Naive B cell (primary cell): ENCODE data around the gene DNAJB14. TPM values are rescaled to one million over a fixed set of nuclear protein-coding genes. Genes with fewer than 3 reads are reported as not detected.

Experiments
- ATAC-seq, 2 donors: fragments of 150-1000 bp; cut with Tn5 transposase; 2 replicates each; pipeline ENCODE4 v1.10.0; 2021; ENCODE audit warnings: low read depth in 2 of 2, mild to moderate bottlenecking in 2 of 2, moderate library complexity in 2 of 2
- DNase-seq: peaks from one replicate; pipeline ENCODE4 v3.0.0; 2022
- H3K27ac Mint-ChIP-seq, 6 donors: one replicate each; pipeline ENCODE4 v1.8.0; 2020 to 2022; ENCODE audit warnings: mild to moderate bottlenecking in 6 of 6, mixed read lengths in 6 of 6, moderate library complexity in 5 of 6, inconsistent platforms in 2 of 6
- H3K27me3 Mint-ChIP-seq, 3 donors: one replicate each; pipeline ENCODE4 v1.8.0; 2021 to 2022; ENCODE audit warnings: mixed read lengths in 3 of 3, mild to moderate bottlenecking in 1 of 3
- H3K36me3 Mint-ChIP-seq, 2 donors: one replicate each; pipeline ENCODE4 v1.8.0; 2020 to 2022; ENCODE audit warnings: mixed read lengths in 2 of 2, inconsistent platforms in 1 of 2, mild to moderate bottlenecking in 1 of 2
- H3K4me1 Mint-ChIP-seq, 3 donors: one replicate each; pipeline ENCODE4 v1.8.0; 2020 to 2022; ENCODE audit warnings: mixed read lengths in 3 of 3, inconsistent platforms in 1 of 3, mild to moderate bottlenecking in 1 of 3, moderate library complexity in 1 of 3
- H3K4me3 Mint-ChIP-seq, 8 donors: one replicate each; pipeline ENCODE4 v1.8.0; 2020 to 2022; ENCODE audit warnings: mild to moderate bottlenecking in 8 of 8, mixed read lengths in 8 of 8, moderate library complexity in 8 of 8, inconsistent platforms in 2 of 8
- H3K9me3 Mint-ChIP-seq, 7 donors: one replicate each; pipeline ENCODE4 v1.8.0; 2020 to 2022; ENCODE audit warnings: mixed read lengths in 7 of 7, mild to moderate bottlenecking in 5 of 7, inconsistent platforms in 2 of 7, moderate library complexity in 1 of 7
- polyA plus RNA-seq, 6 donors: library from polyadenylated mRNA; unstranded; fragments of 300-500 nt; fragmentation: Illumina TruSeq; gene quantifications; one replicate each; pipeline ENCODE4 v1.2.3, GENCODE V29; 2021; ENCODE audit warnings: low read depth in 6 of 6

DNAJB14 gene
- polyA plus RNA-seq, 6 donors from 2014 or later: 11.7 to 51.2 (median 39.7) TPM

GRCh38 chr4:99853190-99853589, 93.2 kb downstream of the DNAJB14 start:
- H3K27ac Mint-ChIP-seq: peak overlapping the region in 3 of 6 donors; percentile 42 to 61 (median 57)
- peaks cover 26 to 28% of the 10 kb centered on the region in 2 donors for H3K36me3 Mint-ChIP-seq

GRCh38 chr4:99852199-99852749, 94.1 kb downstream of the DNAJB14 start:
- Mint-ChIP-seq H3K27me3 (no peaks in the 10 kb centered on the region), H3K4me3 (no peak overlapping the region), H3K36me3 (peaks cover 23 to 26% of the 10 kb centered on the region in 2 donors), H3K27ac (peak overlapping the region in 3 of 6 donors; percentile 28 to 72 (median 57)), H3K4me1 (peaks cover 49 to 66% (median 54%) of the 10 kb centered on the region in 3 donors), H3K9me3 (no peaks in the 10 kb centered on the region)
- ATAC-seq (no peak), DNase-seq (no peak)

More at GRCh38 chr4:99853190-99853589, 93.2 kb downstream of the DNAJB14 start:
- DNase-seq (no peak), ATAC-seq (no peak)
- Mint-ChIP-seq H3K27me3 (no peaks in the 10 kb centered on the region), H3K4me1 (peaks cover 47 to 62% (median 48%) of the 10 kb centered on the region in 3 donors), H3K4me3 (no peak overlapping the region), H3K9me3 (no peaks in the 10 kb centered on the region)

- Mint-ChIP-seq H3K36me3 (peaks cover 4 to 13% of the 10 kb centered on the region in 2 donors), H3K27ac (peak overlapping the region in 4 of 6 donors; percentile 33 to 89 (median 77)), H3K27me3 (no peaks in the 10 kb centered on the region), H3K4me1 (peaks cover 41 to 61% (median 46%) of the 10 kb centered on the region in 3 donors), H3K4me3 (peak overlapping the region in 1 of 8 donors; percentile 35), H3K9me3 (no peaks in the 10 kb centered on the region)
- ATAC-seq: no peak
- DNase-seq: no peak
Observed at GRCh38 chr4:99848591-99849001, 97.8 kb downstream of the DNAJB14 start.

- no peaks in the 10 kb centered on the region for H3K27me3 Mint-ChIP-seq
- ATAC-seq (peak; percentile 90 to 93), DNase-seq (peak; percentile 71)
- no peaks in the 10 kb centered on the region for H3K9me3 Mint-ChIP-seq
- H3K27ac Mint-ChIP-seq: peak overlapping the region; percentile 44 to 96 (median 78)
- peak overlapping the region in 7 of 8 donors; percentile 7 to 74 (median 42) for H3K4me3 Mint-ChIP-seq
- peaks cover 11 to 12% of the 10 kb centered on the region in 2 donors for H3K36me3 Mint-ChIP-seq
- peaks cover 41 to 63% (median 46%) of the 10 kb centered on the region in 3 donors for H3K4me1 Mint-ChIP-seq
Observed at GRCh38 chr4:99847362-99847976, 98.9 kb downstream of the DNAJB14 start.

GRCh38 chr4:99846891-99847290, 99.5 kb downstream of the DNAJB14 start:
- H3K27ac Mint-ChIP-seq: peak overlapping the region in 5 of 6 donors; percentile 44 to 96 (median 83)
- H3K9me3 Mint-ChIP-seq: no peaks in the 10 kb centered on the region
- peaks cover 17% of the 10 kb centered on the region in 2 donors for H3K36me3 Mint-ChIP-seq
- ATAC-seq (no peak), DNase-seq (no peak)
- H3K4me1 Mint-ChIP-seq: peaks cover 42 to 65% (median 42%) of the 10 kb centered on the region in 3 donors
- H3K27me3 Mint-ChIP-seq: no peaks in the 10 kb centered on the region
- H3K4me3 Mint-ChIP-seq: peak overlapping the region in 5 of 8 donors; percentile 7 to 74 (median 51)

Other genes with a start within 250 kb of the DNAJB14 start
- gene DAPP1, start 129.8 kb downstream of the DNAJB14 start, polyA plus RNA-seq: 100 to 1,000 TPM; 114 to 255 (median 199) TPM
- 10 to 100 TPM; 19.6 to 43.7 (median 26.6) TPM for gene LAMTOR3, start 52.2 kb downstream of the DNAJB14 start, polyA plus RNA-seq
- gene H2AZ1, start 3.7 kb upstream of the DNAJB14 start, polyA plus RNA-seq: 100 to 1,000 TPM; 213 to 307 (median 256) TPM
- under 1 TPM in 1 of 6 donors, not detected in 5; 0.13 TPM for gene DDIT4L, start 243.8 kb upstream of the DNAJB14 start, polyA plus RNA-seq